Measurements from ENCODE around the gene FANK1.

GRCh38 chr10:126012485-126012884 lies 116.1 kb downstream of the FANK1 start:
- TF ChIP-seq POLR2A (IDR thresholded peaks at IDR 0.05): no peak
- TF ChIP-seq, protein P1, sequence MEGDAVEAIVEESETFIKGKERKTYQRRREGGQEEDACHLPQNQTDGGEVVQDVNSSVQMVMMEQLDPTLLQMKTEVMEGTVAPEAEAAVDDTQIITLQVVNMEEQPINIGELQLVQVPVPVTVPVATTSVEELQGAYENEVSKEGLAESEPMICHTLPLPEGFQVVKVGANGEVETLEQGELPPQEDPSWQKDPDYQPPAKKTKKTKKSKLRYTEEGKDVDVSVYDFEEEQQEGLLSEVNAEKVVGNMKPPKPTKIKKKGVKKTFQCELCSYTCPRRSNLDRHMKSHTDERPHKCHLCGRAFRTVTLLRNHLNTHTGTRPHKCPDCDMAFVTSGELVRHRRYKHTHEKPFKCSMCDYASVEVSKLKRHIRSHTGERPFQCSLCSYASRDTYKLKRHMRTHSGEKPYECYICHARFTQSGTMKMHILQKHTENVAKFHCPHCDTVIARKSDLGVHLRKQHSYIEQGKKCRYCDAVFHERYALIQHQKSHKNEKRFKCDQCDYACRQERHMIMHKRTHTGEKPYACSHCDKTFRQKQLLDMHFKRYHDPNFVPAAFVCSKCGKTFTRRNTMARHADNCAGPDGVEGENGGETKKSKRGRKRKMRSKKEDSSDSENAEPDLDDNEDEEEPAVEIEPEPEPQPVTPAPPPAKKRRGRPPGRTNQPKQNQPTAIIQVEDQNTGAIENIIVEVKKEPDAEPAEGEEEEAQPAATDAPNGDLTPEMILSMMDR (IDR thresholded peaks at IDR 0.05): no peak
